BE2C (cell line): ENCODE data around the gene LRP5.

Experiments
- DNase-seq: peaks from one replicate; pipeline ENCODE4 v3.0.0-alpha.2; 2020
- H3K27me3 ChIP-seq: fragments of 250-450 bp; sonication (Bioruptor Pico); 2 replicates; pipeline ENCODE4 v1.5.1; 2020; ENCODE audit warnings: mild to moderate bottlenecking
- H3K36me3 ChIP-seq: fragments of 250-450 bp; sonication (Bioruptor Pico); 2 replicates; pipeline ENCODE4 v1.5.1; 2020; ENCODE audit warnings: mild to moderate bottlenecking
- H3K4me1 ChIP-seq: fragments of 250-450 bp; sonication (Bioruptor Pico); 2 replicates; pipeline ENCODE4 v1.5.1; 2020
- H3K4me3 ChIP-seq: 2 replicates; pipeline ENCODE4 v1.5.1; 2011; ENCODE audit warnings: low read depth, low read length
- H3K9me3 ChIP-seq: fragments of 250-450 bp; sonication (Bioruptor Pico); 2 replicates; pipeline ENCODE4 v1.5.1; 2020
- TF ChIP-seq, protein P1 (sequence below): IDR thresholded peaks from 2 replicates; pipeline ENCODE4 v1.5.1; 2012; ENCODE audit warnings: mild to moderate bottlenecking, low read depth, low read length

Gene LRP5

DNA sequence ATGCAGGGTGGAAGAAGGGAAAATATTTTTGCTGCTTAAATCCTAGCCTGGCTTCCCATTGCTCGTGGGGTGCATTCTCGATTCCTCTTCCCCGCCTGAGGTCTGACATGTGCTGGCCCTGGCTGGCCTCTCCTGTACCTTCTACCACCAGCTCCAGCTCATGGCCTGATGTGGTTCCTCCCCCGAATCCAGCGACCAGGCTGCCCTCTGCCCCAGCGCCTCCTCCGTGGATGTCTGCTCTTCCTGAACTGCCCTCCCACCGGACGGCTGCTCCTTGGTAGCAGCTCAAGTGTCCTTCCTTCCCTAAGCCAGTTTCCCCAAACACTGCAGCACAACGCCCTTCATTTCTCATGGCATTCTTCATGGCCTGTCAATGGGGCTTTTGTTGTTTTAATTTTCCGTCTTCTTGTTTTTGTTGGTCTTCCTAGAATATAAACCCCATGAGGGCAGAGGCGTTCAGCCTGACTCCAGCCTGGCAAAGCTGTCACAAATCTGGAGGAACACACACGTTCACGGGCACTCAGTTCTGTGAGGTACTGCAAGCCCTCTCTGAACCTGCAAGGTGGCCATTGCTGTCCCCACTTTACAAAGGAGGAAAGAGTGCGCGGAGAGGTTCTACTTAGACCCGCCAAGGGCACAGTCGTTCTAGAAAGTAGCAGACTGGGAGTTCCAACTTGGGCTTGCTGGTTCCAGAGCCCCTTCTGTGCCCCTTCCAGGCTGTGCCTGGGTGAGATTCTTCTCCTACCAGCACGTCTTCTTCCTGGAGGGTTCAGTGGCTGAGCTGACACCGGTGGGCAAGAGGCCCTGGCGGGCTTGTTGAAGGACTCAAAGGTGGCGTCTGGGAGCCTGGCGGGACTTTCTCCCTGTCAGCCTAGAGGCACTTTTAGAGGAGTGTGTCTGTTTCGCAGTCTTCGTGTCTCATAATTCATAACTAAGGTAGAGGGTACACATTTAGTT is 953 bp upstream of the LRP5 start:
- peak overlapping the region; percentile 31; the same call in 1 of the 2 replicates for H3K4me3 ChIP-seq
- no peak for DNase-seq
- TF ChIP-seq, protein P1, sequence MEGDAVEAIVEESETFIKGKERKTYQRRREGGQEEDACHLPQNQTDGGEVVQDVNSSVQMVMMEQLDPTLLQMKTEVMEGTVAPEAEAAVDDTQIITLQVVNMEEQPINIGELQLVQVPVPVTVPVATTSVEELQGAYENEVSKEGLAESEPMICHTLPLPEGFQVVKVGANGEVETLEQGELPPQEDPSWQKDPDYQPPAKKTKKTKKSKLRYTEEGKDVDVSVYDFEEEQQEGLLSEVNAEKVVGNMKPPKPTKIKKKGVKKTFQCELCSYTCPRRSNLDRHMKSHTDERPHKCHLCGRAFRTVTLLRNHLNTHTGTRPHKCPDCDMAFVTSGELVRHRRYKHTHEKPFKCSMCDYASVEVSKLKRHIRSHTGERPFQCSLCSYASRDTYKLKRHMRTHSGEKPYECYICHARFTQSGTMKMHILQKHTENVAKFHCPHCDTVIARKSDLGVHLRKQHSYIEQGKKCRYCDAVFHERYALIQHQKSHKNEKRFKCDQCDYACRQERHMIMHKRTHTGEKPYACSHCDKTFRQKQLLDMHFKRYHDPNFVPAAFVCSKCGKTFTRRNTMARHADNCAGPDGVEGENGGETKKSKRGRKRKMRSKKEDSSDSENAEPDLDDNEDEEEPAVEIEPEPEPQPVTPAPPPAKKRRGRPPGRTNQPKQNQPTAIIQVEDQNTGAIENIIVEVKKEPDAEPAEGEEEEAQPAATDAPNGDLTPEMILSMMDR, result no peak

DNA sequence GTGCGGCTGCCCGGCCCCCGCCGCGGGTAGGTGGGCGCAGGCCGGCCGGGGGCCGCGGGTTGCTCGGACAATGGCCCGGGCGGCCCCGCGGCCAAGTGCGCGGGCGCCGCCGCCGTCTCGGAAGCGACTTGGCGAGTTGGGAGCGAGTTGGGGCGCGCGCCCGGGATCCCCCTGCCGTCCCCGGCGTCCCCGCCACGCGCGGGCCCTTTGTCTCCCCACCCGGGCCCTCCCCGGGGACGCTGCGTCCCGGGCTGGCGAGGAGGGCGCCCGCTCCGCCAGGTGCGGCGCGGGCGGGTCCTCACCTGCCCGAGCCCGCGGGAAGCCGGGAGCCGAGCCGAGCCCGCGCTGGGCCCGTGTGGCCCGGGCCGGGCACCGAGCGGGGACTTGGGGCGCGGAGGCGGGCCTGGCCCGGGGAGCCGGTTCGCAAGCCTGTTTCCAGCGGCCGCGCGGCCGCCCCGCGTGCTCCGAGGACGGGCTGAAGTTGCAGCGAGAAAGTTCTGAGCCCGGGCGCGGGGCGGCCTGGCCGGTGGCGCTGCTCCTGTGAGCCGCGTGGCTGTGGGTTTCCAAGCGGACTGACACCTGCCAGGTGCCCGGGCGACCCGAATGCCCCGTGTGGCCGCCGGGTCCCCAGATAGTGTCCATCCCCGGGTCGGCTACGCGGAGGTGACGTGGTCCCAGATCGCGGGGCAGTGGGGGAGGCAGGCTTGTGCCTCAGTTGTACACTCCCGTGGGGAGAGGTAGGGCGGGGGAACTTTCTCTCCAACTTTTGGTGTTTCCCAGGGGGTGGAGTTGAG is 586 bp downstream of the LRP5 start:
- peaks cover 5% of the 10 kb centered on the region; the same call in 1 of the 2 replicates for H3K36me3 ChIP-seq
- H3K9me3 ChIP-seq, result no peaks in the 10 kb centered on the region
- no peak for DNase-seq
- H3K4me3 ChIP-seq, result peak overlapping the region; percentile 82
- TF ChIP-seq, protein P1, result no peak
- H3K27me3 ChIP-seq, result no peaks in the 10 kb centered on the region
- H3K4me1 ChIP-seq, result peaks cover 12% of the 10 kb centered on the region

More for the DNA sequence above, 953 bp upstream of the LRP5 start:
- Histone ChIP-seq H3K36me3 (peaks cover 5% of the 10 kb centered on the region; the same call in 1 of the 2 replicates), H3K27me3 (no peaks in the 10 kb centered on the region), H3K4me1 (peaks cover 12% of the 10 kb centered on the region), H3K9me3 (no peaks in the 10 kb centered on the region)

DNA sequence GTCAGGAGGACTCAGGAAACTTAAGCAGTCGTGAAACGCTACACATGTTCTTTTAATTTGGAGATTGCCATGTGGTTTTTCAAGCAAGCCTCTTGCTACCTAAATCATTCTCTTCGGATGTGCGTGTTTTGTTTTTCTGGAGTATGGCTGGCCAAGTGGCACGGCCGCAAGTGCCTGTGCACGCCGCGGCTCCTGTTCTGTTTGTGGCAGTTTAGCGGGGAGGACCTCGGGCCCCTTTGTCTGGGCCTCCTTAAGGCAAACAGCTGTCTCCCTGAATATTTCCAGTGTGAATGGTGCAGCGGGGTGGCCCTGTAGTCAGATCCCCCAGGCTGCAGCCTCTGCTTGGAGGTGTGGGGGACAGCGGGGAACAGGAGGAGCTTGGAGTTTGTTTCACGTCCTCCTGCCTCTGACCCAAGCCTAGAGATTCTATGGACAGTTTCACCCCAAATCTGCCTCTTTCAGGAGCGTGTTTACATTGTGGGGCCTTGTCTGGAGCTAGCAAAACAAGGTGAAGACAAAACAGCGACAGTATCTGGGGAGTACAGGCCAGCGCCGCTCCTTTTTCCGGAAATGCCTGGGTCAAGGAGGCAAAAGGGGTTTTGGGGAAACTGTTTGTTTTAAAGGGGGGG is 1.3 kb downstream of the LRP5 start:
- DNase-seq, result no peak

DNA sequence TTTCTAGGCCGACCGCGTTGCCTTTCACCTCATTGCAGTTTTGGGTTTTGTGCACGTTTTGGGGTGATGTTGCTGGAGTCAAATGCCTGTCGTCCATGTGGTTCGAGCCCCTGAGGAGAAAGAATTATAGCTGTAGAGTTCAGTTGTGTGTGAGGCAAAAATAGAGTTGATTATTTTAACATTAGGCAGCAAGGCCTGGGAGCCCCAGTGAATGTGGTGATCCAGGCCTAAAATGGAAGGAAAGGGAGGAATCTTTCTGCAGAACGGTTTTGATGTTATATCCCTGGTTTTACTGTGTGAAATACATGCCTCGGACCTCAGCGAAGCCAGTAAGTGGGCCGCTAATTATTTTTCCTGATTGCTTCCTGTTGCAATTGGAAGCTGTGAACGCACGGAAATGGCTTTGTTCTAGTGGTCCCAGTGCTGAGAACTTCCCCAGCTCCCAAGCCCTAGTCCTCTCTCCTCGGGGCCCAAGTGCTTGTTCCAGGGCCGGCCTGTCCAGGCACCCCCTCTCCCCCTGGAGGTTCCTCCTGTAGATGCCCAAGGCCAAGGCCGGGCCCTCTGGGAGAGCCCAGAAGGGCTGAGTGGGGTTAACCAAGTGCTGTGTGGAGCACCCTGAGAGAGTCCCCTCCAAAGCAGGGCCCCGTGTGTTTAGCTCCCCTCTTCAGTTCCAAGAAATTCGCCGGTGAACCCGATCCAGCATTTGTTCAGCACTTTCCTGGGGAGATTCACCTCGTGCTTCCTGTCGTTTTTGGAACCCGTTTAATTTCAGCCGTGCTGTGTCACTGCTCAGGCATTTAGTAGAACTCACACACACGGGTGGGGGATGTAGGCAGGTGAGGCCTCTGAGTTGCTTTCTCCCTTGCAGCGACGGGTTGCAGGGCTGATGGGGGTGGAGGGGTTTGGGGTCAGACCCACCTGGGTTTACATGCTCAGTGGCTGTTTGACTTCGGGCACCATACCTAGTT is 2.1 kb downstream of the LRP5 start:
- no peaks in the 10 kb centered on the region for H3K27me3 ChIP-seq

More for the DNA sequence above, 1.3 kb downstream of the LRP5 start:
- Histone ChIP-seq H3K4me1 (peaks cover 12% of the 10 kb centered on the region), H3K4me3 (peak overlapping the region; percentile 82), H3K36me3 (peaks cover 5% of the 10 kb centered on the region; the same call in 1 of the 2 replicates), H3K27me3 (no peaks in the 10 kb centered on the region), H3K9me3 (no peaks in the 10 kb centered on the region)
- TF ChIP-seq, protein P1, result no peak

More for the DNA sequence above, 2.1 kb downstream of the LRP5 start:
- Histone ChIP-seq H3K36me3 (peaks cover 5% of the 10 kb centered on the region; the same call in 1 of the 2 replicates), H3K9me3 (no peaks in the 10 kb centered on the region), H3K4me1 (peaks cover 12% of the 10 kb centered on the region), H3K4me3 (peak overlapping the region; percentile 82)
- no peak for DNase-seq
- TF ChIP-seq, protein P1, result no peak
